Left lung (tissue), 10 donors: ENCODE results near the gene ARHGAP45. TPM values are rescaled to one million over a fixed set of nuclear protein-coding genes. Genes with fewer than 3 reads are reported as not detected.

Source experiments
- ATAC-seq: fragments of 200-7000 bp; cut with Tn5 transposase; one replicate; pipeline ENCODE4 v1.9.1; 2020; ENCODE audit warnings: moderate library complexity
- DNase-seq, 4 donors: peaks; one replicate each; pipeline ENCODE4 v3.0.0-alpha.2; 2013 to 2020
- H3K27ac ChIP-seq, 2 donors: fragments of 200-600 bp; sonication (generic) in 1 of 2; one replicate each; pipeline versions ENCODE4 v1.5.0 to v1.8.0; 2020 to 2021
- H3K27me3 ChIP-seq, 2 donors: fragments of 200-600 bp; sonication (generic) in 1 of 2; one replicate each; pipeline versions ENCODE4 v1.5.0 to v1.8.0; 2020 to 2021
- H3K36me3 ChIP-seq, 2 donors: fragments of 200-600 bp; sonication (generic) in 1 of 2; one replicate each; pipeline versions ENCODE4 v1.5.0 to v1.8.0; 2020 to 2021
- H3K4me1 ChIP-seq, 2 donors: fragments of 200-600 bp; one replicate each; pipeline ENCODE4 v1.8.0; 2021
- H3K4me3 ChIP-seq, 2 donors: fragments of 200-600 bp; sonication (generic) in 1 of 2; one replicate each; pipeline versions ENCODE4 v1.5.0 to v1.8.0; 2020 to 2021; ENCODE audit warnings: mild to moderate bottlenecking in 1 of 2
- H3K9me3 ChIP-seq, 2 donors: fragments of 200-600 bp; sonication (generic) in 1 of 2; one replicate each; pipeline versions ENCODE4 v1.5.0 to v1.8.0; 2020 to 2021
- CTCF ChIP-seq, 2 donors: fragments of 200-600 bp; sonication (generic) in 1 of 2; IDR thresholded peaks; one replicate each; pipeline versions ENCODE4 v1.5.0 to v1.8.0; 2021; ENCODE audit warnings: antibody characterized with exemption in 2 of 2
- intact Hi-C, 2 donors: fragments of 100-400 bp; cut with DNase I; formaldehyde crosslinking; loops; one replicate each; pipeline versions ENCODE4 v1.11.2 to v1.14.2; 2022
- polyA plus RNA-seq, 6 donors: library from polyadenylated mRNA; unstranded; fragments of 120-200 nt; gene quantifications; one replicate each; pipeline ENCODE4 v1.2.1, GENCODE V29; 2013; ENCODE audit not compliant: insufficient read length in 6 of 6
- total RNA-seq, 2 donors: library from RNA; stranded (reverse); fragmentation: NEBNext Ultra II Directional; extraction: Animal tissue kit (Norgen Biotek cat#: 25700); gene quantifications; one replicate each; pipeline ENCODE4 v1.2.1, GENCODE V29; 2021
- donor health status: DM: no; HTN: yes; CAD: no.
- donor health status: DM: no; HTN: no; CAD: no.

ARHGAP45 gene
- total and polyA plus RNA-seq, 8 donors = 8.5 to 83.8 (median 12.0) TPM

- peak overlapping the region in 1 of 2 donors; percentile 85 for H3K4me3 ChIP-seq
- peaks cover 5 to 32% of the 10 kb centered on the region in 2 donors for H3K27me3 ChIP-seq
- ATAC-seq (peak; percentile 77), DNase-seq (peak in 2 of 4 donors; percentile 72 to 81)
- H3K36me3 ChIP-seq = peaks cover 0 to 3% of the 10 kb centered on the region in 2 donors
- peak overlapping the region; percentile 53 to 65 for H3K27ac ChIP-seq
- peaks cover 6 to 65% of the 10 kb centered on the region in 2 donors for H3K4me1 ChIP-seq
- intact Hi-C loops = no loop called here
- TF ChIP-seq CTCF (IDR thresholded peaks at IDR 0.05) = no peak
- no peaks in the 10 kb centered on the region for H3K9me3 ChIP-seq
Measured at GRCh38 chr19:1065606-1066109, 1.3 kb upstream of the ARHGAP45 start.

GRCh38 chr19:1066251-1066747 lies 668 bp upstream of the ARHGAP45 start:
- DNase-seq (peak in 1 of 4 donors; percentile 85), ATAC-seq (peak; percentile 7)
- no peak for TF ChIP-seq CTCF (IDR thresholded peaks at IDR 0.05)
- Histone ChIP-seq H3K27ac (peak overlapping the region in 1 of 2 donors; percentile 92), H3K36me3 (peaks cover 0 to 8% of the 10 kb centered on the region in 2 donors), H3K4me3 (peak overlapping the region; percentile 41 to 85), H3K4me1 (peaks cover 6 to 70% of the 10 kb centered on the region in 2 donors), H3K9me3 (no peaks in the 10 kb centered on the region), H3K27me3 (peaks cover 10 to 38% of the 10 kb centered on the region in 2 donors)
- intact Hi-C loops = no loop called here

GRCh38 chr19:1067341-1067957 lies 482 bp downstream of the ARHGAP45 start:
- peak overlapping the region; percentile 41 to 85 for H3K4me3 ChIP-seq
- ATAC-seq (no peak), DNase-seq (no peak)
- H3K4me1 ChIP-seq = peaks cover 6 to 82% of the 10 kb centered on the region in 2 donors
- intact Hi-C loops = no loop called here
- H3K36me3 ChIP-seq = peaks cover 0 to 19% of the 10 kb centered on the region in 2 donors
- peak overlapping the region; percentile 75 to 92 for H3K27ac ChIP-seq
- peaks cover 10 to 41% of the 10 kb centered on the region in 2 donors for H3K27me3 ChIP-seq
- H3K9me3 ChIP-seq = no peaks in the 10 kb centered on the region
- no peak for TF ChIP-seq CTCF (IDR thresholded peaks at IDR 0.05)

- Histone ChIP-seq H3K9me3 (no peaks in the 10 kb centered on the region), H3K27me3 (peaks cover 10 to 41% of the 10 kb centered on the region in 2 donors), H3K4me1 (peaks cover 6 to 89% of the 10 kb centered on the region in 2 donors), H3K36me3 (peaks cover 0 to 27% of the 10 kb centered on the region in 2 donors), H3K4me3 (peak overlapping the region; percentile 41 to 85), H3K27ac (peak overlapping the region; percentile 75 to 92)
- no peak for ATAC-seq
- intact Hi-C loops = no loop called here
- peak in 2 of 4 donors; percentile 68 to 92 for DNase-seq
- TF ChIP-seq CTCF (IDR thresholded peaks at IDR 0.05) = no peak
Measured at GRCh38 chr19:1068009-1069001, 1.3 kb downstream of the ARHGAP45 start.
